Panc1 (cell line): Measurements from ENCODE around the gene TFDP2. TPM values are rescaled to one million over a fixed set of nuclear protein-coding genes. Genes with fewer than 3 reads are reported as not detected.
"Not testable (repeated sequence)": the region's sequence is repeated elsewhere in the genome, so short reads cannot be mapped to it uniquely, and the experiment has no call there.

Experiments used
- ATAC-seq: fragments of 200-7000 bp; cut with Tn5 transposase; 2 replicates; pipeline ENCODE4 v1.9.1; 2020; ENCODE audit warnings: mild to moderate bottlenecking, moderate library complexity
- BruUV-seq: library from RNA; stranded (reverse); fragments of 400-500 nt; replicated peaks from 2 replicates; lab custom pipeline; 2021; lab: Mats Ljungman, UMichigan
- CTCF ChIA-PET: fragments of 300-600 bp; sonication (Branson Sonifier 250); formaldehyde crosslinking; loops from one replicate; lab custom pipeline; 2022; ENCODE audit warnings: antibody characterized with exemption; lab: Charles Lee
- POLR2A ChIA-PET: fragments of 300-600 bp; sonication (Branson Sonifier 250); formaldehyde crosslinking; loops from one replicate; lab custom pipeline; 2022; ENCODE audit warnings: antibody characterized with exemption; lab: Charles Lee
- DNase-seq: peaks from one replicate; pipeline ENCODE4 v3.0.0-alpha.2; 2010; ENCODE audit warnings: low read depth, low spot score
- H3K27ac ChIP-seq: 2 replicates; pipeline ENCODE4 v1.5.1; 2011; ENCODE audit warnings: mild to moderate bottlenecking, low read length, inconsistent platforms
- H3K27me3 ChIP-seq: fragments of 200-500 bp; sonication (Bioruptor generic); 2 replicates; pipeline ENCODE4 v1.6.0; 2014; ENCODE audit warnings: low read length, inconsistent platforms; ENCODE audit not compliant: control insufficient read depth, insufficient read depth
- H3K36me3 ChIP-seq: fragments of 200-500 bp; sonication (Bioruptor generic); 2 replicates; pipeline ENCODE4 v1.5.1; 2014; ENCODE audit warnings: inconsistent platforms, mild to moderate bottlenecking, low read length, moderate library complexity; ENCODE audit not compliant: control insufficient read depth, insufficient read depth
- H3K4me1 ChIP-seq: 2 replicates; pipeline ENCODE4 v1.5.1; 2011; ENCODE audit warnings: inconsistent platforms, mild to moderate bottlenecking, low read length, moderate library complexity; ENCODE audit not compliant: control insufficient read depth, insufficient read depth
- H3K4me3 ChIP-seq, 2 experiments: 2 replicates each; pipeline ENCODE4 v1.5.1; 2011 to 2012; ENCODE audit warnings: low read depth in 2 of 2, low read length in 2 of 2, mild to moderate bottlenecking in 2 of 2, inconsistent platforms in 1 of 2, moderate library complexity in 1 of 2
- H3K9me3 ChIP-seq: fragments of 200-500 bp; sonication (Bioruptor generic); 2 replicates; pipeline ENCODE4 v1.5.1; 2014; ENCODE audit warnings: low read depth, mild to moderate bottlenecking, inconsistent platforms, low read length, moderate library complexity; ENCODE audit not compliant: control insufficient read depth, insufficient read depth
- POLR2AphosphoS5 ChIP-seq: IDR thresholded peaks from 2 replicates; pipeline ENCODE4 v1.6.1; 2012; ENCODE audit warnings: mild to moderate bottlenecking, low read depth, low read length, moderate library complexity
- SIN3A ChIP-seq: IDR thresholded peaks from 2 replicates; pipeline ENCODE4 v1.6.1; 2012; ENCODE audit warnings: low read depth, mild to moderate bottlenecking, low read length, moderate library complexity, borderline replicate concordance; ENCODE audit not compliant: insufficient read depth
- TCF7L2 ChIP-seq: IDR thresholded peaks from 2 replicates; pipeline ENCODE4 v1.6.1; 2011; ENCODE audit warnings: mild to moderate bottlenecking, low read depth, low read length, inconsistent platforms
- in situ Hi-C: cut with HindIII; loops from 2 replicates; pipeline ENCODE4 v1.10.0; 2016; ENCODE audit warnings: low sequenced_read_pairs, low pct_unique_long_range_greater_than_20kb
- intact Hi-C: fragments of 100-400 bp; cut with micrococcal nuclease; formaldehyde crosslinking; loops from one replicate; pipeline ENCODE4 v1.10.0; 2022; ENCODE audit not compliant: unreplicated experiment
- total RNA-seq: library from RNA; stranded (reverse); gene quantifications from one replicate; pipeline ENCODE4 v1.2.1, GENCODE V29; 2021; ENCODE audit not compliant: unreplicated experiment
- TF ChIP-seq, protein P1 (sequence below): fragments of 450-650 bp; IDR thresholded peaks from 2 replicates; pipeline ENCODE4 v1.5.1; 2017; ENCODE audit warnings: mild to moderate bottlenecking
- TF ChIP-seq, protein P2 (sequence below), 2 experiments: IDR thresholded peaks; 2 replicates each; pipeline ENCODE4 v1.6.1; 2011 to 2012; ENCODE audit warnings: low read depth in 2 of 2, control low read depth in 1 of 2, low read length in 1 of 2, mild to moderate bottlenecking in 1 of 2, moderate library complexity in 1 of 2; ENCODE audit not compliant: insufficient read depth in 1 of 2

The TFDP2 gene
- total RNA-seq, 1 experiment from 2014 or later: 66.3 TPM

DNA sequence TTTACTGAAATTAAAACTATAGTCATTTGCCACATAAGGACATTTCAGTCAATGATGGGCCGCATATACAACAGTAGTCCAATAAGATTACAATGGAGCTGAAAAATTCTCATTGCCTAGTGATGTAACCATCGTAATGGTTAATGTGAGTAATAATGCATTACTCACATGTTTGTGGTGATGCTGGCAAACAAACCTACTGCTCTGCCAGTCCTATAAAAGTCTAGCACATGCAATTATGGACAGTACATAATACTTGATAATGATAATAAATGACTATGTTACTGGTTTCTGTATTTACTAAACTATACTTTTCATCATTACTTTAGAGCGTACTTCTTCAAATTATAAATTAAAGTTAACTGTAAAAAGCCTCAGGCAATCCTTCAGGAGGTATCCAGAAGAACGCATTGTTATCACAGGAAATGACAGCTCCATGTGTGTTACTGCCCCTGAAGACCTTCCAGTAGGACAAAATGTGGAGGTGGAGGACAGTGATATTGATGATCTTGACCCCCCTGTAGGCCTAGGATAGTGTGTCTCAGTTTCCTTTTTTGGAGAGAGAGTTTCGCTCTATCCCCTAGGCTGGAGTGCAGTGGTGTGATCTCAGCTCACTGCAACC lies 170.2 kb downstream of the TFDP2 start:
- BruUV-seq: no TSS peak
- ChIA-PET POLR2A (no interaction called here), CTCF (no interaction called here)
- peak; percentile 90 for DNase-seq
- no peak overlapping the region for H3K4me3 ChIP-seq
- peak overlapping the region; percentile 63; the same call in 1 of the 2 replicates for H3K27ac ChIP-seq
- H3K4me1 ChIP-seq: peaks cover 9% of the 10 kb centered on the region; the same call in 1 of the 2 replicates
- H3K36me3 ChIP-seq: no peaks in the 10 kb centered on the region
- intact Hi-C loops (no loop called here), in situ Hi-C loops (no loop called here)
- no peaks in the 10 kb centered on the region for H3K9me3 ChIP-seq
- TF ChIP-seq POLR2AphosphoS5 (no peak), SIN3A (no peak), TCF7L2 (no peak)
- TF ChIP-seq, protein P1, sequence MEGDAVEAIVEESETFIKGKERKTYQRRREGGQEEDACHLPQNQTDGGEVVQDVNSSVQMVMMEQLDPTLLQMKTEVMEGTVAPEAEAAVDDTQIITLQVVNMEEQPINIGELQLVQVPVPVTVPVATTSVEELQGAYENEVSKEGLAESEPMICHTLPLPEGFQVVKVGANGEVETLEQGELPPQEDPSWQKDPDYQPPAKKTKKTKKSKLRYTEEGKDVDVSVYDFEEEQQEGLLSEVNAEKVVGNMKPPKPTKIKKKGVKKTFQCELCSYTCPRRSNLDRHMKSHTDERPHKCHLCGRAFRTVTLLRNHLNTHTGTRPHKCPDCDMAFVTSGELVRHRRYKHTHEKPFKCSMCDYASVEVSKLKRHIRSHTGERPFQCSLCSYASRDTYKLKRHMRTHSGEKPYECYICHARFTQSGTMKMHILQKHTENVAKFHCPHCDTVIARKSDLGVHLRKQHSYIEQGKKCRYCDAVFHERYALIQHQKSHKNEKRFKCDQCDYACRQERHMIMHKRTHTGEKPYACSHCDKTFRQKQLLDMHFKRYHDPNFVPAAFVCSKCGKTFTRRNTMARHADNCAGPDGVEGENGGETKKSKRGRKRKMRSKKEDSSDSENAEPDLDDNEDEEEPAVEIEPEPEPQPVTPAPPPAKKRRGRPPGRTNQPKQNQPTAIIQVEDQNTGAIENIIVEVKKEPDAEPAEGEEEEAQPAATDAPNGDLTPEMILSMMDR: no peak
- TF ChIP-seq, protein P2, sequence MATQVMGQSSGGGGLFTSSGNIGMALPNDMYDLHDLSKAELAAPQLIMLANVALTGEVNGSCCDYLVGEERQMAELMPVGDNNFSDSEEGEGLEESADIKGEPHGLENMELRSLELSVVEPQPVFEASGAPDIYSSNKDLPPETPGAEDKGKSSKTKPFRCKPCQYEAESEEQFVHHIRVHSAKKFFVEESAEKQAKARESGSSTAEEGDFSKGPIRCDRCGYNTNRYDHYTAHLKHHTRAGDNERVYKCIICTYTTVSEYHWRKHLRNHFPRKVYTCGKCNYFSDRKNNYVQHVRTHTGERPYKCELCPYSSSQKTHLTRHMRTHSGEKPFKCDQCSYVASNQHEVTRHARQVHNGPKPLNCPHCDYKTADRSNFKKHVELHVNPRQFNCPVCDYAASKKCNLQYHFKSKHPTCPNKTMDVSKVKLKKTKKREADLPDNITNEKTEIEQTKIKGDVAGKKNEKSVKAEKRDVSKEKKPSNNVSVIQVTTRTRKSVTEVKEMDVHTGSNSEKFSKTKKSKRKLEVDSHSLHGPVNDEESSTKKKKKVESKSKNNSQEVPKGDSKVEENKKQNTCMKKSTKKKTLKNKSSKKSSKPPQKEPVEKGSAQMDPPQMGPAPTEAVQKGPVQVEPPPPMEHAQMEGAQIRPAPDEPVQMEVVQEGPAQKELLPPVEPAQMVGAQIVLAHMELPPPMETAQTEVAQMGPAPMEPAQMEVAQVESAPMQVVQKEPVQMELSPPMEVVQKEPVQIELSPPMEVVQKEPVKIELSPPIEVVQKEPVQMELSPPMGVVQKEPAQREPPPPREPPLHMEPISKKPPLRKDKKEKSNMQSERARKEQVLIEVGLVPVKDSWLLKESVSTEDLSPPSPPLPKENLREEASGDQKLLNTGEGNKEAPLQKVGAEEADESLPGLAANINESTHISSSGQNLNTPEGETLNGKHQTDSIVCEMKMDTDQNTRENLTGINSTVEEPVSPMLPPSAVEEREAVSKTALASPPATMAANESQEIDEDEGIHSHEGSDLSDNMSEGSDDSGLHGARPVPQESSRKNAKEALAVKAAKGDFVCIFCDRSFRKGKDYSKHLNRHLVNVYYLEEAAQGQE (IDR thresholded peaks at IDR 0.05; ENCODE audit: insufficient read depth in 1 of 2, low read depth in 2 of 2, low read length in 1 of 2): no peak
- no peaks in the 10 kb centered on the region for H3K27me3 ChIP-seq
- peak; percentile 98 for ATAC-seq

DNA sequence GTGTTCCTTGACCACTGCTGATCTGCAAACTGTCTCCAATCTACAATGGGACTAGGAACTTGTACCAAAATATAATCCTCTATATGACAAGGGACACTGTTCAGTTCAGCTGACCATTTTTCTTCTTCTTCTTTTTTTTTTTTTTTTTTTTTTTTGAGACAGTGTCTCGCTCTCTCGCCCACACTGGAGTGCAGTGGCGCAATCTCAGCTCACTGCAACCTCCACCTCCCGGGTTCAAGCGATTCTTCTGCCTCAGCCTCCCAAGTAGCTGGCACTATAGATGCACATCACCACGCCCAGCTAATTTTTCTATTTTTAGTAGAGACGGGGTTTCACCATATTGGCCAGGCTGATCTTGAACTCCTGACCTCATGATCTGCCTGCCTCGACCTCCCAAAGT lies 174.6 kb downstream of the TFDP2 start:
- in situ Hi-C loops, H3K4me3 ChIP-seq, H3K9me3 ChIP-seq, CTCF ChIA-PET, H3K27ac ChIP-seq, intact Hi-C loops, BruUV-seq, H3K36me3 ChIP-seq, ATAC-seq, POLR2A ChIA-PET, H3K4me1 ChIP-seq, H3K27me3 ChIP-seq, DNase-seq: not testable (repeated sequence)

DNA sequence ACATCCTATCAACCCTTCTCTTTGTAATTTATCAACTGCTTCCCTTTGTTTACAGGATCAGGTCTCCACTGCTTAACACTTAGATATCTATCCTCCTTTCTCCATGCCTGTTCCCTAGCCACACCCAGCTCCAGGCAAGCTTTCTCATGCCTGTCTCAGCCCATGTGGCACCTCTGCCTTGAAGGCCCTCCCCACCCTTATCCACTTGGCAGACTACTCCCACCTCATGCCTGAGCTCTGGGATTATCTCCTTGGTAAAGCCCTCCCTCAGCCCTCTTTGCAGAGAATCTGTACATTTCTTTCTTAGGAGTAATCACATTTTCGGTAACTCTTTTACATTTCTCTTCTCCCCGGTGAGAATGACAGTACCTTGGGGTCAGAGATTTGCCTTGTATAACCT lies 176.9 kb downstream of the TFDP2 start:
- H3K27me3 ChIP-seq: no peaks in the 10 kb centered on the region
- CTCF ChIA-PET: no interaction called here
- H3K9me3 ChIP-seq: no peaks in the 10 kb centered on the region
- POLR2A ChIA-PET: no interaction called here
- no peak for TF ChIP-seq POLR2AphosphoS5
- no peak overlapping the region for H3K27ac ChIP-seq
- DNase-seq: no peak
- H3K4me3 ChIP-seq: no peak overlapping the region
- no TSS peak for BruUV-seq
- ATAC-seq: no peak
- H3K4me1 ChIP-seq: no peaks in the 10 kb centered on the region
- no peaks in the 10 kb centered on the region for H3K36me3 ChIP-seq
- in situ Hi-C loops: no loop called here
- intact Hi-C loops: no loop called here
